Measurements from ENCODE around the gene SSH2.
"Not testable (repeated sequence)": the region's sequence is repeated elsewhere in the genome, so short reads cannot be mapped to it uniquely, and the experiment has no call there.

The SSH2 gene

GRCh38 chr17:29945281-29945680 is 15.3 kb upstream of the SSH2 start:
- Histone ChIP-seq H3K4me3 (ENCODE audit: insufficient read depth, low read length, poor library complexity, severe bottlenecking) (no peak overlapping the region), H3F3A (ENCODE audit: insufficient read depth) (no peaks in the 10 kb centered on the region)

GRCh38 chr17:29941334-29941733 is 11.3 kb upstream of the SSH2 start, which contains the start of gene EFCAB5:
TSS of gene EFCAB5 (plus strand) at chr17:29941634. CDS start at chr17:29941797, 163 bp downstream.
- TF ChIP-seq CTCF (IDR thresholded peaks at IDR 0.05; ENCODE audit: insufficient read depth, low read length, poor library complexity, severe bottlenecking) (no peak), EZH2phosphoT487 (conservative IDR thresholded peaks at IDR 0.05; ENCODE audit: low read length) (no peak)
- H3K9ac ChIP-seq (ENCODE audit: low read length), result no peak within 1 kb of the TSS
- no peaks in the 10 kb centered on the region for H4K20me1 ChIP-seq (ENCODE audit: low read depth, low read length)
- no peaks in the 10 kb centered on the region for H3K79me2 ChIP-seq (ENCODE audit: insufficient read depth, low read length)
- H2AFZ ChIP-seq (ENCODE audit: low read depth, low read length, severe bottlenecking), result no peak within 1 kb of the TSS
- no peak within 1 kb of the TSS for H3K27ac ChIP-seq (ENCODE audit: low read depth, low read length)
- no peaks in the 10 kb centered on the region for H3K27me3 ChIP-seq (ENCODE audit: low read length)
- no peaks in the 10 kb centered on the region for H3K9me2 ChIP-seq (replicated peaks; ENCODE audit: insufficient read depth, low read length)
- H3K4me2 ChIP-seq (ENCODE audit: low read depth, low read length, poor library complexity, severe bottlenecking), result no peak within 1 kb of the TSS
- H3F3A ChIP-seq (ENCODE audit: insufficient read depth), result no peaks in the 10 kb centered on the region
- H3K9me3 ChIP-seq (ENCODE audit: insufficient read depth, low read length), result no peaks in the 10 kb centered on the region
- H3K36me3 ChIP-seq (ENCODE audit: low read length), result no peaks in the 10 kb centered on the region
- no peak within 1 kb of the TSS for H3K4me3 ChIP-seq (ENCODE audit: insufficient read depth, low read length, poor library complexity, severe bottlenecking)

More at GRCh38 chr17:29945281-29945680, 15.3 kb upstream of the SSH2 start:
- Histone ChIP-seq H2AFZ (ENCODE audit: low read depth, low read length, severe bottlenecking) (no peak overlapping the region), H3K4me2 (ENCODE audit: low read depth, low read length, poor library complexity, severe bottlenecking) (no peak overlapping the region), H3K36me3 (ENCODE audit: low read length) (no peaks in the 10 kb centered on the region), H4K20me1 (ENCODE audit: low read depth, low read length) (no peaks in the 10 kb centered on the region), H3K9me2 (replicated peaks; ENCODE audit: insufficient read depth, low read length) (no peaks in the 10 kb centered on the region), H3K27ac (ENCODE audit: low read depth, low read length) (no peak overlapping the region), H3K9ac (ENCODE audit: low read length) (no peak overlapping the region), H3K79me2 (ENCODE audit: insufficient read depth, low read length) (no peaks in the 10 kb centered on the region), H3K27me3 (ENCODE audit: low read length) (no peaks in the 10 kb centered on the region), H3K9me3 (ENCODE audit: insufficient read depth, low read length) (no peaks in the 10 kb centered on the region)
- TF ChIP-seq EZH2phosphoT487 (conservative IDR thresholded peaks at IDR 0.05; ENCODE audit: low read length) (no peak), CTCF (IDR thresholded peaks at IDR 0.05; ENCODE audit: insufficient read depth, low read length, poor library complexity, severe bottlenecking) (no peak)

GRCh38 chr17:29936724-29937123 is 6.7 kb upstream of the SSH2 start:
- H3K4me2 ChIP-seq (ENCODE audit: low read depth, low read length, poor library complexity, severe bottlenecking), result no peak overlapping the region
- no peaks in the 10 kb centered on the region for H3K36me3 ChIP-seq (ENCODE audit: low read length)
- H3K9ac ChIP-seq (ENCODE audit: low read length), result no peak overlapping the region
- no peaks in the 10 kb centered on the region for H3K9me2 ChIP-seq (replicated peaks; ENCODE audit: insufficient read depth, low read length)
- H2AFZ ChIP-seq (ENCODE audit: low read depth, low read length, severe bottlenecking), result no peak overlapping the region
- no peaks in the 10 kb centered on the region for H3K27me3 ChIP-seq (ENCODE audit: low read length)
- H3K79me2 ChIP-seq (ENCODE audit: insufficient read depth, low read length), result no peaks in the 10 kb centered on the region
- H3F3A ChIP-seq (ENCODE audit: insufficient read depth), result no peaks in the 10 kb centered on the region
- no peak overlapping the region for H3K4me3 ChIP-seq (ENCODE audit: insufficient read depth, low read length, poor library complexity, severe bottlenecking)
- TF ChIP-seq CTCF (IDR thresholded peaks at IDR 0.05; ENCODE audit: insufficient read depth, low read length, poor library complexity, severe bottlenecking) (no peak), EZH2phosphoT487 (conservative IDR thresholded peaks at IDR 0.05; ENCODE audit: low read length) (no peak)
- no peaks in the 10 kb centered on the region for H4K20me1 ChIP-seq (ENCODE audit: low read depth, low read length)
- no peak overlapping the region for H3K27ac ChIP-seq (ENCODE audit: low read depth, low read length)
- H3K9me3 ChIP-seq (ENCODE audit: insufficient read depth, low read length), result no peaks in the 10 kb centered on the region

GRCh38 chr17:29935909-29936308 is 5.9 kb upstream of the SSH2 start:
- H4K20me1 ChIP-seq (ENCODE audit: low read depth, low read length); H3F3A ChIP-seq (ENCODE audit: insufficient read depth); H3K9me3 ChIP-seq (ENCODE audit: insufficient read depth, low read length); H3K4me2 ChIP-seq (ENCODE audit: low read depth, low read length, poor library complexity, severe bottlenecking); H3K9me2 ChIP-seq (replicated peaks; ENCODE audit: insufficient read depth, low read length); H3K27ac ChIP-seq (ENCODE audit: low read depth, low read length); H3K9ac ChIP-seq (ENCODE audit: low read length); H3K4me3 ChIP-seq (ENCODE audit: insufficient read depth, low read length, poor library complexity, severe bottlenecking); H3K27me3 ChIP-seq (ENCODE audit: low read length); H3K36me3 ChIP-seq (ENCODE audit: low read length); H3K79me2 ChIP-seq (ENCODE audit: insufficient read depth, low read length); H2AFZ ChIP-seq (ENCODE audit: low read depth, low read length, severe bottlenecking): not testable (repeated sequence)

Measured in SU-DHL-6 (cell line).